Measurements from ENCODE around the gene MUC20.

DNA sequence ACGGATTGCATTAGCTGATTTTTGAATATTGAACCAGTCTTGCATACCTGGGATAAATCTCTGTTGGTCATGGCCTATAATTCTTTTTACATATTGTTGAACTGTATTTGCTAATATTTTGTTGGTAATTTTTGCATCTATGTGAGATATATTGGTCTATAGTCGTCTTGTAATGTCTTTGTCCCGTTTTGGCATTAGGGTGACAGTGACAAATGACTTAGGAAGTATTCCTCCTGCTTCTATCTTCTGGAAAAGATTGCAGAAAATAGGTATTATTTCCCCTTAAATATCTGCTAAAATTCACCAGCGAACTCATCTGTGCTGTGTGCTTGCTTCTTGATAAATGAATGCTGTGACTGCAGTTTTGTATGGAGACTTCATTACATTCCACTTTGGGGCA, 23.7 kb downstream of the MUC20 start:
- TF ChIP-seq, protein P1, sequence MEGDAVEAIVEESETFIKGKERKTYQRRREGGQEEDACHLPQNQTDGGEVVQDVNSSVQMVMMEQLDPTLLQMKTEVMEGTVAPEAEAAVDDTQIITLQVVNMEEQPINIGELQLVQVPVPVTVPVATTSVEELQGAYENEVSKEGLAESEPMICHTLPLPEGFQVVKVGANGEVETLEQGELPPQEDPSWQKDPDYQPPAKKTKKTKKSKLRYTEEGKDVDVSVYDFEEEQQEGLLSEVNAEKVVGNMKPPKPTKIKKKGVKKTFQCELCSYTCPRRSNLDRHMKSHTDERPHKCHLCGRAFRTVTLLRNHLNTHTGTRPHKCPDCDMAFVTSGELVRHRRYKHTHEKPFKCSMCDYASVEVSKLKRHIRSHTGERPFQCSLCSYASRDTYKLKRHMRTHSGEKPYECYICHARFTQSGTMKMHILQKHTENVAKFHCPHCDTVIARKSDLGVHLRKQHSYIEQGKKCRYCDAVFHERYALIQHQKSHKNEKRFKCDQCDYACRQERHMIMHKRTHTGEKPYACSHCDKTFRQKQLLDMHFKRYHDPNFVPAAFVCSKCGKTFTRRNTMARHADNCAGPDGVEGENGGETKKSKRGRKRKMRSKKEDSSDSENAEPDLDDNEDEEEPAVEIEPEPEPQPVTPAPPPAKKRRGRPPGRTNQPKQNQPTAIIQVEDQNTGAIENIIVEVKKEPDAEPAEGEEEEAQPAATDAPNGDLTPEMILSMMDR (IDR thresholded peaks at IDR 0.05) = no peak
- no peak for TF ChIP-seq POLR2AphosphoS5 (IDR thresholded peaks at IDR 0.05; ENCODE audit: low read depth, low read length)
- TF ChIP-seq, protein P2, sequence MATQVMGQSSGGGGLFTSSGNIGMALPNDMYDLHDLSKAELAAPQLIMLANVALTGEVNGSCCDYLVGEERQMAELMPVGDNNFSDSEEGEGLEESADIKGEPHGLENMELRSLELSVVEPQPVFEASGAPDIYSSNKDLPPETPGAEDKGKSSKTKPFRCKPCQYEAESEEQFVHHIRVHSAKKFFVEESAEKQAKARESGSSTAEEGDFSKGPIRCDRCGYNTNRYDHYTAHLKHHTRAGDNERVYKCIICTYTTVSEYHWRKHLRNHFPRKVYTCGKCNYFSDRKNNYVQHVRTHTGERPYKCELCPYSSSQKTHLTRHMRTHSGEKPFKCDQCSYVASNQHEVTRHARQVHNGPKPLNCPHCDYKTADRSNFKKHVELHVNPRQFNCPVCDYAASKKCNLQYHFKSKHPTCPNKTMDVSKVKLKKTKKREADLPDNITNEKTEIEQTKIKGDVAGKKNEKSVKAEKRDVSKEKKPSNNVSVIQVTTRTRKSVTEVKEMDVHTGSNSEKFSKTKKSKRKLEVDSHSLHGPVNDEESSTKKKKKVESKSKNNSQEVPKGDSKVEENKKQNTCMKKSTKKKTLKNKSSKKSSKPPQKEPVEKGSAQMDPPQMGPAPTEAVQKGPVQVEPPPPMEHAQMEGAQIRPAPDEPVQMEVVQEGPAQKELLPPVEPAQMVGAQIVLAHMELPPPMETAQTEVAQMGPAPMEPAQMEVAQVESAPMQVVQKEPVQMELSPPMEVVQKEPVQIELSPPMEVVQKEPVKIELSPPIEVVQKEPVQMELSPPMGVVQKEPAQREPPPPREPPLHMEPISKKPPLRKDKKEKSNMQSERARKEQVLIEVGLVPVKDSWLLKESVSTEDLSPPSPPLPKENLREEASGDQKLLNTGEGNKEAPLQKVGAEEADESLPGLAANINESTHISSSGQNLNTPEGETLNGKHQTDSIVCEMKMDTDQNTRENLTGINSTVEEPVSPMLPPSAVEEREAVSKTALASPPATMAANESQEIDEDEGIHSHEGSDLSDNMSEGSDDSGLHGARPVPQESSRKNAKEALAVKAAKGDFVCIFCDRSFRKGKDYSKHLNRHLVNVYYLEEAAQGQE (IDR thresholded peaks at IDR 0.05; ENCODE audit: insufficient read depth in 1 of 2, low read depth in 2 of 2, low read length in 1 of 2) = no peak
- no peak for TF ChIP-seq SIN3A (IDR thresholded peaks at IDR 0.05; ENCODE audit: borderline replicate concordance, insufficient read depth, low read depth, low read length)
